Immature natural killer cell (primary cell): ENCODE measurements around the gene FAM53B. TPM values are rescaled to one million over a fixed set of nuclear protein-coding genes. Genes with fewer than 3 reads are reported as not detected.

ENCODE experiments used
- DNase-seq, 3 donors: peaks; one replicate each; pipeline ENCODE4 v3.0.0; 2022; ENCODE audit warnings: mixed read lengths in 1 of 3
- H3K27ac Mint-ChIP-seq, 6 donors: one replicate each; pipeline ENCODE4 v1.8.0; 2020; ENCODE audit warnings: mixed read lengths in 6 of 6, mild to moderate bottlenecking in 5 of 6, inconsistent platforms in 4 of 6, moderate library complexity in 3 of 6
- H3K27me3 Mint-ChIP-seq, 3 donors: one replicate each; pipeline ENCODE4 v1.8.0; 2020 to 2021; ENCODE audit warnings: low read depth in 3 of 3, mild to moderate bottlenecking in 3 of 3, mixed read lengths in 3 of 3, moderate library complexity in 3 of 3, inconsistent platforms in 1 of 3
- H3K36me3 Mint-ChIP-seq, 3 donors: one replicate each; pipeline ENCODE4 v1.8.0; 2020; ENCODE audit warnings: mixed read lengths in 3 of 3, inconsistent platforms in 2 of 3, mild to moderate bottlenecking in 2 of 3
- H3K4me1 Mint-ChIP-seq, 2 donors: one replicate each; pipeline ENCODE4 v1.8.0; 2020; ENCODE audit warnings: inconsistent platforms in 2 of 2, mild to moderate bottlenecking in 2 of 2, mixed read lengths in 2 of 2, moderate library complexity in 1 of 2
- H3K4me3 Mint-ChIP-seq, 5 donors: one replicate each; pipeline ENCODE4 v1.8.0; 2020; ENCODE audit warnings: mild to moderate bottlenecking in 5 of 5, mixed read lengths in 5 of 5, inconsistent platforms in 3 of 5, moderate library complexity in 3 of 5
- H3K9me3 Mint-ChIP-seq, 6 donors: one replicate each; pipeline ENCODE4 v1.8.0; 2020; ENCODE audit warnings: mild to moderate bottlenecking in 6 of 6, mixed read lengths in 6 of 6, inconsistent platforms in 4 of 6, moderate library complexity in 3 of 6
- polyA plus RNA-seq, 3 donors: library from polyadenylated mRNA; unstranded; fragments of 300-500 nt; fragmentation: Illumina TruSeq; gene quantifications; one replicate each; pipeline ENCODE4 v1.2.3, GENCODE V29; 2021

Gene FAM53B
- polyA plus RNA-seq, 3 donors from 2014 or later: 12.1 to 62.1 (median 23.8) TPM

GRCh38 chr10:124728830-124729661 lies 15.1 kb downstream of the FAM53B start:
- DNase-seq: no peak
- Mint-ChIP-seq H3K4me3 (peak overlapping the region; percentile 25 to 76 (median 53)), H3K36me3 (peaks cover 5 to 15% (median 14%) of the 10 kb centered on the region in 3 donors), H3K9me3 (no peaks in the 10 kb centered on the region), H3K27ac (peak overlapping the region; percentile 86 to 99 (median 90)), H3K4me1 (peaks cover 97 to 100% of the 10 kb centered on the region in 2 donors), H3K27me3 (peaks cover 7 to 39% (median 17%) of the 10 kb centered on the region in 3 donors)

DNA sequence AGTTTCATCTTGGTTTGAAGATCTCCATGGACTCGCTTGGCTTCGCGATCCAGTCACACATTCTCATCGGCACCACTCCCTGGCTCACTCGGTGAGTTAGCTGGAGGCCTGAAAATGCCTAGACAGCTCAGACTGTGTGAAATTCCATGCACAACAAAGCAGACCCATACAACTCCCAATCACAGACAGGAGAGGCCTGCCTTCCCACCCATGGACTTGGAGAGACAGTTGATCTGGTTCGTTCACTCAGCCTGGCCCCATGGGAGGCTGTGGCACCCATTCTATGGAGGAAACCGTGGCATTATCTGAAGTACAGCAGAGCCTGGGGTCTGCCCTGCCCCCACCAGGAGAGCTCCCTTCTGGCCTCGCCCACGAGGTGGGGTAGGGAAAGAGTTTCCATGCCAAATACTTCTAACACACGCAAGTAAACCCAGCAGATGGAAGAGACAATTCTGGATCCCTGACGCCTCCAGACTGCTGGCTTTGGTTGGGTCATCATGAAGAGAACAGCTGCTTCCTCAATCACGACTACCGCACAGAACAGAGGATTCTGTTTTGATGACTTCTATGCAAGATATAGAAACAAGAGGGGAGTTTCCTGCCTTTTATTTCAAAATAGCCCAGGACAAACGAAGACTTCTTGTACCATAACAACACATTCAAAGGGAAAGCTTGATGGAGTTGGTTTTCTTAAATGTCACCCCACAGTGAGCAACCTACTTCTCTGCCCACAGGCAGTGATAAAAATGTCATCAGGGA lies 15.9 kb downstream of the FAM53B start:
- peak overlapping the region; percentile 25 to 76 (median 53) for H3K4me3 Mint-ChIP-seq
- peaks cover 7 to 37% (median 15%) of the 10 kb centered on the region in 3 donors for H3K27me3 Mint-ChIP-seq
- no peaks in the 10 kb centered on the region for H3K9me3 Mint-ChIP-seq
- H3K4me1 Mint-ChIP-seq: peaks cover 97 to 100% of the 10 kb centered on the region in 2 donors
- no peak for DNase-seq
- H3K27ac Mint-ChIP-seq: peak overlapping the region; percentile 86 to 99 (median 90)
- peaks cover 5 to 14% (median 12%) of the 10 kb centered on the region in 3 donors for H3K36me3 Mint-ChIP-seq

DNA sequence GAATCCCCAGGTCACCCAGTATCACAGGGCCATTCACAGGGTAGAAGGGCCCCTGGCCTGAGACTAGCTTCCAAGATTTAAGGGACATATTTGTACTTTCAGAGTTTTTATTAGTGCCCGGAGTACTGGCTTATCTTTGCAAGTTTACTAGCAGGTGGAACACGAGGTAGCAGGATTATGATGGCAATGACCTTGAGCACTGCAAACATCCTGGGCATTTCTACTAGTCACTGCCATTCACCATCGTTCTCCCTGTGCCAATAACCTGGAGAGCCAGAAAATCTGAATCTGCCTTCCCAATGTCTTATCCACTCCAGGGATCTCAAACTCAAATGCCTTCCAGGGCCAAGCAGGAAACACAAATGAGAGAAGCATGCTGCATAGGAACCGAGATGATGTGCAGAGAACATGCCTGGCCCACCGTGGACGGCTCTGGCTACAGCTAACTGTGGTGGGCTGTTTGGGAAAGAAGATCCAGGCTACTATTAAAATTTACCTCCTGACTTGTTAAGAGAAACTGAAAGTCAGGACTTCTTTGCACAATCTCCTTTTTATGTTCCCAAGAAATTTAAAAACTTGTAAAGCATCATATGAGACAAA lies 16.7 kb downstream of the FAM53B start:
- Mint-ChIP-seq H3K27me3 (peaks cover 7 to 39% (median 21%) of the 10 kb centered on the region in 3 donors), H3K4me1 (peaks cover 98 to 100% of the 10 kb centered on the region in 2 donors), H3K4me3 (peak overlapping the region; percentile 25 to 76 (median 60)), H3K27ac (peak overlapping the region; percentile 86 to 99 (median 90)), H3K36me3 (peaks cover 0 to 9% (median 7%) of the 10 kb centered on the region in 3 donors), H3K9me3 (no peaks in the 10 kb centered on the region)
- no peak for DNase-seq

GRCh38 chr10:124725791-124726190 lies 18.4 kb downstream of the FAM53B start:
- no peak for DNase-seq
- peaks cover 99 to 100% of the 10 kb centered on the region in 2 donors for H3K4me1 Mint-ChIP-seq
- H3K9me3 Mint-ChIP-seq: no peaks in the 10 kb centered on the region
- peak overlapping the region; percentile 98 to 100 (median 100) for H3K27ac Mint-ChIP-seq
- peak overlapping the region in 3 of 5 donors; percentile 13 to 55 (median 16) for H3K4me3 Mint-ChIP-seq
- H3K27me3 Mint-ChIP-seq: peaks cover 13 to 45% (median 25%) of the 10 kb centered on the region in 3 donors
- peaks cover 0 to 9% (median 7%) of the 10 kb centered on the region in 3 donors for H3K36me3 Mint-ChIP-seq

GRCh38 chr10:124725171-124725631 lies 19.0 kb downstream of the FAM53B start:
- peaks cover 99 to 100% of the 10 kb centered on the region in 2 donors for H3K4me1 Mint-ChIP-seq
- no peaks in the 10 kb centered on the region for H3K9me3 Mint-ChIP-seq
- H3K27me3 Mint-ChIP-seq: peaks cover 13 to 39% (median 22%) of the 10 kb centered on the region in 3 donors
- H3K36me3 Mint-ChIP-seq: peaks cover 0 to 7% (median 4%) of the 10 kb centered on the region in 3 donors
- peak overlapping the region; percentile 98 to 100 (median 100) for H3K27ac Mint-ChIP-seq
- peak overlapping the region; percentile 71 to 88 (median 82) for H3K4me3 Mint-ChIP-seq
- DNase-seq: no peak

GRCh38 chr10:124724279-124725027 lies 19.7 kb downstream of the FAM53B start:
- peaks cover 17 to 38% (median 28%) of the 10 kb centered on the region in 3 donors for H3K27me3 Mint-ChIP-seq
- peaks cover 99 to 100% of the 10 kb centered on the region in 2 donors for H3K4me1 Mint-ChIP-seq
- H3K27ac Mint-ChIP-seq: peak overlapping the region; percentile 98 to 100 (median 100)
- peak overlapping the region; percentile 74 to 88 (median 82) for H3K4me3 Mint-ChIP-seq
- H3K36me3 Mint-ChIP-seq: peaks cover 0 to 4% (median 3%) of the 10 kb centered on the region in 3 donors
- no peak for DNase-seq
- H3K9me3 Mint-ChIP-seq: no peaks in the 10 kb centered on the region

DNA sequence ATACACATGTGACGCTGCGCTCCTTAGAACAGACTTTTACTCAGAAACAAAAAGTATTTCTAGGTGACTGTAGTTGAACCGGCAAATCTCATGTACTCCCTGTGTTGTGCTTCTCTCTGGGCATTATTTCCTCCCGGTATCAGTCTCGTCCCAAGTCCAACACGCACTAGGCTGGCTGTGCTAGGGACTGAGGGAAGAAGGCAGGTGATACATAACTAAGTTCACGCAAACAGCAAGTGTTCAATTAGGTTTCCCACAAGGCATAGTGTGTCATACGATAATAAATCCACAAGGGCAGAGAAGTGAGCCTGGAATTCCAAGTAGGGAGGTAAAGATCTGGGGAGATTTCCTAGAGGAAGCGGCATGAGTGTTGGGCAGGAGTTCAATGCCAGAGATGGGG lies 20.4 kb downstream of the FAM53B start:
- peak overlapping the region; percentile 98 to 100 (median 100) for H3K27ac Mint-ChIP-seq
- H3K9me3 Mint-ChIP-seq: no peaks in the 10 kb centered on the region
- peaks cover 22 to 39% (median 32%) of the 10 kb centered on the region in 3 donors for H3K27me3 Mint-ChIP-seq
- DNase-seq: no peak
- H3K4me1 Mint-ChIP-seq: peaks cover 99 to 100% of the 10 kb centered on the region in 2 donors
- peaks cover 0 to 4% (median 3%) of the 10 kb centered on the region in 3 donors for H3K36me3 Mint-ChIP-seq
- H3K4me3 Mint-ChIP-seq: peak overlapping the region; percentile 74 to 88 (median 82)

GRCh38 chr10:124722798-124723783 lies 21.1 kb downstream of the FAM53B start:
- Mint-ChIP-seq H3K4me1 (peaks cover 99 to 100% of the 10 kb centered on the region in 2 donors), H3K27ac (peak overlapping the region; percentile 98 to 100 (median 100)), H3K9me3 (no peaks in the 10 kb centered on the region), H3K27me3 (peaks cover 26 to 44% (median 38%) of the 10 kb centered on the region in 3 donors), H3K4me3 (peak overlapping the region; percentile 74 to 88 (median 82)), H3K36me3 (peaks cover 0 to 3% (median under 1%) of the 10 kb centered on the region in 3 donors)
- peak; percentile 77 to 84 (median 79) for DNase-seq

DNA sequence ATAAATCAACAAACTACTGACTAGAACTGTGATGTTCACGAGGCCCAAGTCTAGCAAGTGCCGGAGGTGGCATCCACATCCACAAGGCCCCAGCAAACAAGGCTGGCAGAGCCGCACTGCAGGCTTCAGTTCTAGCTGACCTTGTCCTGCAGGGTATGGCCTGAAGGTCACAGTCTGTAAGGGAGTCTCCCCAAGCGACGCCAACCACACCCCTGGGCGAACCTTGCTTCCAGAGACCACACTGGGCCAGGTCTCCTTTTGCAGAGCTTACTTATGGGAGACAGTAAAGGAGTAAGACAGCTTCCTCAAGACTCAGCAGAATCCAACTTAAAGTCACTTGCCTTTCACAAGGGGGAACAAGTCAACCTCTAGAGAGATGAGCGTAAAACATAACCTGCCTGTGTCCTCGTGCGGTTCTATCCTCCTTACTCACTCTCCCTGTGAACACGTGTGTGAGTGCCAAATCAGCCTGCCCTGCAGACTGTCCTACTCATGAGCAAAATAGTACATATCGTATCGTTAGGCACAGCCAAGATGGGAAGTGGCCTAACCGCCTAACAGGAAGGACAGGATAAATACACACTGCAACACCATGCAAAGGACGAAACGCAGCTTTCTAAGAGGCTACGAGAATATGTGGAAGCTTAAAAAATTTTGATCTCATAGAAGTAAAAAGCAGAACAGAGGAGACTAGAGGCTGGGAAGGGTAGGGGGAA lies 22.7 kb downstream of the FAM53B start:
- no peaks in the 10 kb centered on the region for H3K9me3 Mint-ChIP-seq
- peaks cover 27 to 51% (median 40%) of the 10 kb centered on the region in 3 donors for H3K27me3 Mint-ChIP-seq
- H3K27ac Mint-ChIP-seq: peak overlapping the region; percentile 95 to 99 (median 98)
- peak; percentile 32 to 44 (median 43) for DNase-seq
- peaks cover 0 to 3% (median 0%) of the 10 kb centered on the region in 3 donors for H3K36me3 Mint-ChIP-seq
- peaks cover 99 to 100% of the 10 kb centered on the region in 2 donors for H3K4me1 Mint-ChIP-seq
- peak overlapping the region; percentile 50 to 81 (median 66) for H3K4me3 Mint-ChIP-seq

DNA sequence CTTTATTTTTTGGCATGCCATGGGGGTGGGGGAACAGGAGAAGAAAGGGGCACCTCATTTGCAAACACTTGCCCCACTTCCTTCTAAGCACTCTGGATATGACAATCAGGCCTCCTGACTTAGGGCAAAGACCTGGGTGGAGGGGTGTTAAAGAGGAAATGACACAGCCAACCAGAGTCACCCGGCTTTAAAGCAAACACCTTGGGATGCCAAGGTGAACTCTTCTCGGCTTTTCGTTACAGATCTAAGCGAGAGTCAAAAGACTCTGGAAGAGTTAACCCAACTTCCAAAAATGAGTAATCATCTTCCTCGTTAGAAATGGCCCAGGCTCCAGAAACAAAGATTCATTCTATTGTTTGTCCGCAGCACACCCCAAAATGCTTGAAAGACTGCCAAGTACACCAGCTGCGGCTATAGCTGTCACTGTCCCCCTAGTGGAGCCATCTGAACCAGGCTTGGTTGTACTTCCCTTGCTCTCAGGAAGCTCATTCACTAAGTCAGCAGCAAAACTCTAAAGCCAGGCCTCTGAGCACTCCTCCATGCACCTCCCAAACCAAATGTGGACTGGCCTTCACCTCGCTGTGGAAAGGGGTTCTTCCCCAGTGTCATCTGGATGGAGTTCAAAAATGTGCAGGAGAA lies 24.8 kb downstream of the FAM53B start:
- peak overlapping the region; percentile 95 to 99 (median 98) for H3K27ac Mint-ChIP-seq
- peaks cover 0 to 3% (median 0%) of the 10 kb centered on the region in 3 donors for H3K36me3 Mint-ChIP-seq
- H3K27me3 Mint-ChIP-seq: peaks cover 25 to 52% (median 35%) of the 10 kb centered on the region in 3 donors
- no peaks in the 10 kb centered on the region for H3K9me3 Mint-ChIP-seq
- peak; percentile 79 to 85 (median 81) for DNase-seq
- H3K4me3 Mint-ChIP-seq: peak overlapping the region; percentile 56 to 79 (median 69)
- H3K4me1 Mint-ChIP-seq: peaks cover 97 to 99% of the 10 kb centered on the region in 2 donors
